Stomach (tissue), 4 donors: Measurements from ENCODE around the gene DNAJB8.

Source experiments
- CTCF ChIP-seq, 7 experiments: fragments of 450-650 bp in 4 of 7; fragments of 200-600 bp in 3 of 7; sonication (generic) in 3 of 7; IDR thresholded peaks; one replicate each; pipeline ENCODE4 v1.5.1; 2016 to 2019; ENCODE audit warnings: antibody characterized with exemption in 7 of 7, control low read depth in 2 of 7, mild to moderate bottlenecking in 1 of 7
- EP300 ChIP-seq: sonication (generic); formaldehyde crosslinking; IDR thresholded peaks from one replicate; pipeline ENCODE4 v1.6.1; 2017; ENCODE audit warnings: antibody characterized with exemption
- POLR2A ChIP-seq, 4 donors: fragments of 450-650 bp; IDR thresholded peaks; one replicate each; pipeline ENCODE4 v1.6.1; 2016; ENCODE audit warnings: antibody characterized with exemption in 4 of 4, control low read depth in 2 of 4, mild to moderate bottlenecking in 1 of 4, moderate library complexity in 1 of 4
- POLR2AphosphoS5 ChIP-seq, 3 donors: sonication (generic); formaldehyde crosslinking; IDR thresholded peaks; one replicate each; pipeline ENCODE4 v1.6.1; 2016; ENCODE audit warnings: antibody characterized with exemption in 3 of 3

- TF ChIP-seq EP300 (no peak), POLR2A (IDR thresholded peaks at IDR 0.05) (no peak), CTCF (IDR thresholded peaks at IDR 0.05) (no peak), POLR2AphosphoS5 (IDR thresholded peaks at IDR 0.05) (no peak)
These were observed 2.5 kb downstream of the DNAJB8 start for GRCh38 chr3:128464188-128464587.
